GM23248 (cell line): ENCODE results near the gene SARM1. TPM values are rescaled to one million over a fixed set of nuclear protein-coding genes. Genes with fewer than 3 reads are reported as not detected.

Experiments
- DNase-seq: peaks from one replicate; pipeline ENCODE4 v3.0.0-alpha.2; 2015
- H2AFZ ChIP-seq: fragments of 200-600 bp; sonication (generic); 2 replicates; pipeline ENCODE4 v1.6.1; 2016; ENCODE audit warnings: antibody characterized with exemption
- H3F3A ChIP-seq: fragments of 200-600 bp; sonication (generic); 2 replicates; pipeline ENCODE4 v1.6.1; 2016; ENCODE audit warnings: mild to moderate bottlenecking, antibody characterized with exemption, mixed run types; ENCODE audit not compliant: insufficient read depth
- H3K27ac ChIP-seq: fragments of 200-600 bp; sonication (generic); 2 replicates; pipeline ENCODE4 v1.5.1; 2016; ENCODE audit warnings: mild to moderate bottlenecking
- H3K27me3 ChIP-seq: fragments of 200-600 bp; sonication (generic); replicated peaks from 2 replicates; pipeline ENCODE4 v1.6.1; 2016; ENCODE audit warnings: mild to moderate bottlenecking; ENCODE audit not compliant: insufficient read depth
- H3K36me3 ChIP-seq: fragments of 200-600 bp; sonication (generic); 2 replicates; pipeline ENCODE4 v1.6.1; 2016; ENCODE audit warnings: low read depth, mild to moderate bottlenecking
- H3K4me1 ChIP-seq: fragments of 200-600 bp; sonication (generic); 2 replicates; pipeline ENCODE4 v1.6.1; 2016; ENCODE audit warnings: mild to moderate bottlenecking; ENCODE audit not compliant: insufficient read depth
- H3K4me2 ChIP-seq: fragments of 200-600 bp; sonication (generic); one replicate; pipeline ENCODE4 v1.6.1; 2016; ENCODE audit warnings: mild to moderate bottlenecking; ENCODE audit not compliant: unreplicated experiment
- H3K4me3 ChIP-seq: fragments of 200-600 bp; sonication (generic); 2 replicates; pipeline ENCODE4 v1.5.1; 2016; ENCODE audit warnings: mild to moderate bottlenecking
- H3K79me2 ChIP-seq: fragments of 200-600 bp; sonication (generic); 2 replicates; pipeline ENCODE4 v1.6.1; 2016; ENCODE audit warnings: mild to moderate bottlenecking; ENCODE audit not compliant: insufficient read depth
- H3K9ac ChIP-seq: fragments of 200-600 bp; sonication (generic); 2 replicates; pipeline ENCODE4 v1.6.1; 2016; ENCODE audit warnings: mild to moderate bottlenecking
- H3K9me2 ChIP-seq: fragments of 200-600 bp; sonication (generic); 2 replicates; pipeline ENCODE4 v1.6.1; 2016; ENCODE audit warnings: mixed run types, mild to moderate bottlenecking, moderate library complexity; ENCODE audit not compliant: insufficient read depth
- H3K9me3 ChIP-seq: fragments of 200-600 bp; sonication (generic); one replicate; pipeline ENCODE4 v1.6.1; 2017; ENCODE audit warnings: low read depth
- H4K20me1 ChIP-seq: fragments of 200-600 bp; sonication (generic); 2 replicates; pipeline ENCODE4 v1.6.0; 2016; ENCODE audit not compliant: insufficient read depth
- EZH2 ChIP-seq: fragments of 200-600 bp; sonication (generic); IDR thresholded peaks from 2 replicates; pipeline ENCODE4 v1.6.1; 2018; ENCODE audit warnings: antibody characterized with exemption, mild to moderate bottlenecking; ENCODE audit not compliant: insufficient read depth, poor library complexity, severe bottlenecking
- EZH2phosphoT487 ChIP-seq: fragments of 200-600 bp; sonication (generic); IDR thresholded peaks from 2 replicates; pipeline ENCODE4 v1.6.1; 2018; ENCODE audit warnings: antibody characterized with exemption, moderate library complexity, mild to moderate bottlenecking, low read depth; ENCODE audit not compliant: insufficient read depth
- WGBS, 2 experiments: methylation state at CpG; one replicate each; pipeline ENCODE4 v1.1.6; 2015 to 2017; ENCODE audit warnings: low lambda C conversion rate in 2 of 2, low coverage in 1 of 2; ENCODE audit errors: missing lambda C conversion rate in 2 of 2; 5-methylcytosine and 5-hydroxymethylcytosine counted together
- in situ Hi-C: fragments of 300-500 bp; cut with MboI; formaldehyde crosslinking; loops from 2 replicates; pipeline ENCODE4 v1.15.0; 2020
- polyA plus RNA-seq: library from polyadenylated mRNA; unstranded; fragments of >200 nt; fragmentation: Nextera tagmentation; extraction: Ambion mirVana; gene quantifications from 2 replicates; pipeline ENCODE4 v1.2.1, GENCODE V29; 2016
- total RNA-seq: library from RNA; depleted of rRNA; stranded (reverse); fragments of >200 nt; shearing (Covaris generic); gene quantifications from 2 replicates; pipeline ENCODE4 v1.2.3, GENCODE V29; 2014

Gene SARM1
- total and polyA plus RNA-seq, 2 experiments from 2014 or later = 5.8 to 24.2 TPM

DNA sequence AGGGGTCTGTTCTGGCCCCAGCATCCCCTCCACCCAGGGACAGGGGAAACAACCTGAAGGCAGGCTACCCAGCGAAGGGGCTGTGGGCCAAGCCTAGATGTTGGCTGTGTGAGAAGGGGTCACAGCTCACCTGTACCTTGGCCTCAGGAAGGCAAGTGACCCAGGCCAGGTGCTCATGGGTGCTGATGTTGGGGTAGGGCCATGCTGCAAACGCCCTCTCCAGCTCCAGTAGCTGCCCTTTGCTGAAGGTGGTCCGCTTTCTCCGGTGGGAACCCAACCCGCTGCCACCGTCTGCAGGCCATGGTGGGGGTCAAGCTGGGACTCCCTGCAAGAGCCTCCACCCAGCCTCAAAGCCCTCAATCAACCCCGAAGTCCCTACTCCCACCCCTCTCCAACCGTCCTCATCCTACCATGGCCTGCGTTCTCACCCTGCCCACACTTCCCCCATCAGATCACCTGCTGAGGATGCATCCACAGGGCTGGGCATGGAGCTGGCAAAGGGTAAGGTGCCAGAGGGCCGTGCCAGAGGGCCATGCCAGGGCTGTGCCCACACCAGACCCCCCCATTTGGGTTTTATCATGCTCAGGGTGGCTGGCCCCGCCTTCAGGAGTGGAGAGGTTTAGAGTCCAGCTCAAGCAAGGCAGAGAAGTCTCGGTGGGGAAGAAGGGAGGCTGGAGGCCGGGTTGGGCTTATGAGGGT is 6.7 kb upstream of the SARM1 start, which contains the start of gene SEBOX:
Gene SEBOX (minus strand): TSS at position 535 of the 699 bp plus-strand sequence. CDS start 48 bp downstream, at position 487.
- no peaks in the 10 kb centered on the region for H3K9me3 ChIP-seq
- no peaks in the 10 kb centered on the region for H3K9me2 ChIP-seq
- TF ChIP-seq EZH2phosphoT487 (no peak), EZH2 (no peak)
- in situ Hi-C loops = no loop called here
- 87 to 88% methylated on average over 9 to 13 of the region's 13 CpGs for WGBS, 2 experiments
- no peak for DNase-seq
- H3F3A ChIP-seq = no peaks in the 10 kb centered on the region
- no peak within 1 kb of the TSS for H3K27ac ChIP-seq
- H3K79me2 ChIP-seq = no peaks in the 10 kb centered on the region
- peaks cover 18% of the 10 kb centered on the region for H3K36me3 ChIP-seq
- no peak within 1 kb of the TSS for H3K9ac ChIP-seq
- H2AFZ ChIP-seq = no peak within 1 kb of the TSS
- H3K27me3 ChIP-seq = no peaks in the 10 kb centered on the region
- H4K20me1 ChIP-seq = no peaks in the 10 kb centered on the region
- no peak within 1 kb of the TSS for H3K4me2 ChIP-seq
- no peak within 1 kb of the TSS for H3K4me3 ChIP-seq
- no peaks in the 10 kb centered on the region for H3K4me1 ChIP-seq

DNA sequence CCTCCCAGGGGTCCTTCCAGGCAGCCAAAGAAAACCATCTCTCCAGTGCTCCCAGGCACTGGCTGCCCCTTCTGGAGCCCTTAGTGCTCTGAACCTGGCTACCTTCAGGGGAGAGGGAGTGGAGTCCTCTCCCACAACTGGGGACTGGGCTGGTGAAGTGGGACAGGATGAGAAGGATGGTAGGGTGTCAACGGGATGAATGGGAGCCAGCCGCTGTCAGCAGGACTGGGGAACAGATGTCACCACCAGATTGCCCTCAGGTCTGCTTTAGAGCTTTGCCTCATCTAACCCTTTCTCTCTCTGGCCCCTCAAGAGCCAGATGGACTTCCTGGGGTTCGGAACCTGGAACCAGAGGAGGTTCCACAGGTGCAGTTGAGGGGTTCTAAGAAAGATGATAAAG is 6.0 kb upstream of the SARM1 start:
- Histone ChIP-seq H3K4me3 (no peak overlapping the region), H3K36me3 (peaks cover 16% of the 10 kb centered on the region), H3K79me2 (no peaks in the 10 kb centered on the region), H3K4me1 (peaks cover under 1% of the 10 kb centered on the region; the same call in 1 of the 2 replicates), H4K20me1 (no peaks in the 10 kb centered on the region), H3K9me3 (no peaks in the 10 kb centered on the region), H3K27me3 (no peaks in the 10 kb centered on the region), H3K4me2 (no peak overlapping the region), H2AFZ (no peak overlapping the region), H3K9me2 (no peaks in the 10 kb centered on the region), H3K9ac (no peak overlapping the region), H3K27ac (no peak overlapping the region), H3F3A (peaks cover 3% of the 10 kb centered on the region)
- TF ChIP-seq EZH2phosphoT487 = no peak
- TF ChIP-seq EZH2 = no peak
- no peak for DNase-seq
- in situ Hi-C loops = no loop called here
- WGBS, 2 experiments = 71 to 82% methylated on average over 3 of the region's 3 CpGs

DNA sequence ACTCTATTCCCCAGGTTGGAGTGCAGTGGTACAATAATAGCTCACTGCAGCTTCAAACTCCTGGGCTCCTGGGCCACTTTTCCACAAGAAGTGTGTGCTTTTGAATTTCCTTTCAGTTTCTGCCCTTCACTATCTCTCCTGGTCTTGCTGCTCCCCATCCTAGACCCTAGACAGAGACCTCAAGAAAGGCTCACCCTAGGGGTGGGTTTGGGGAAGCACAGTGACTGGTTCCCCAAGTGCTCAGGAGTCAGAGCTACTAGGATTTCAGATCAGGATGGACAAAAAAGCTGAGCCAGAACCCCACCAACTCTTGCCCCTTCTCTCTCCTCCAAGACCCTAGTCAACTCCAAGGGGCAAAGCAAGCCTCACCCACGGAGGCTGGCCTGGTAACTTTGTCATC is 4.9 kb upstream of the SARM1 start:
- TF ChIP-seq EZH2phosphoT487 (no peak), EZH2 (no peak)
- Histone ChIP-seq H3K4me1 (peaks cover 6% of the 10 kb centered on the region), H3K36me3 (peaks cover 5% of the 10 kb centered on the region), H4K20me1 (no peaks in the 10 kb centered on the region), H3K4me2 (no peak overlapping the region), H3K79me2 (no peaks in the 10 kb centered on the region), H3K27me3 (no peaks in the 10 kb centered on the region), H2AFZ (no peak overlapping the region), H3K9me2 (no peaks in the 10 kb centered on the region), H3K27ac (no peak overlapping the region), H3K9ac (no peak overlapping the region), H3K4me3 (no peak overlapping the region), H3K9me3 (no peaks in the 10 kb centered on the region), H3F3A (peaks cover 10% of the 10 kb centered on the region)
- 70 to 94% methylated on average over 1 of the region's 1 CpG for WGBS, 2 experiments
- DNase-seq = no peak
- in situ Hi-C loops = no loop called here

DNA sequence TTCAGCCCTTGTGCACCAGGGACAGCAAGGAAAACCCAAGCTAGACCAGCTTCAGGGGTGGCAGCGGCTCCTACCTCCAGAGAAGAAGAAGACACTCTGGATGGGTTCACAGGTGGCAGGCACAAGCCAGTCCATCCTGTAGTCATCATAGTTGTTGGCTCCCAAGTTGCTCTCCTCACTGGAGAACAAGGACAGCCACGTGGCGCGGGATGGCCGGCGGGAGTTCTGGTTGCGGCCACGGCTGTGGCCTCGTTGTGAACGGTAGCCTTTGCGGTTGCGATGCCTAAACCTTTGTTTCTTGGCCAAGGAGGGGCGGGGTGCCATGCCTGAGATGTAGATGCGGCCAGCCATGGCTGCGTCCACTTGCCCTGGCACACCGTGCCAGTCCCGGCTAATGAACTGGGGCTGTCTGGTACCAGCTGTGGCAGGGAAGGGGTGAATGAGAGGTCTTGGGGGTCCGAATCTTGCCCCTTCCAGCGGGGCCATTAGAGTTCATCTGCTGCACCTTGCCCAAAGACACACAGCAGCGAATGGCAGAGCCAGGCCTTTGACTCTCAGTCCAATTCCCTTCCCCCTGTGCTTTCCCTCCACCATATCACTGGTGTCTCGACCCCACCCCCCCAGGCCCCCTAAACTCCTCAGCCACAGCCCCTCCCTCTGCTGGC is 3.7 kb upstream of the SARM1 start:
- Histone ChIP-seq H3F3A (peaks cover 10% of the 10 kb centered on the region), H3K27ac (no peak overlapping the region), H3K9me2 (no peaks in the 10 kb centered on the region), H3K79me2 (no peaks in the 10 kb centered on the region), H3K9ac (no peak overlapping the region), H4K20me1 (no peaks in the 10 kb centered on the region), H3K4me3 (no peak overlapping the region), H3K27me3 (no peaks in the 10 kb centered on the region), H2AFZ (no peak overlapping the region), H3K4me2 (no peak overlapping the region), H3K4me1 (peaks cover 6% of the 10 kb centered on the region), H3K36me3 (no peaks in the 10 kb centered on the region), H3K9me3 (no peaks in the 10 kb centered on the region)
- no peak for TF ChIP-seq EZH2
- no peak for TF ChIP-seq EZH2phosphoT487
- DNase-seq = no peak
- 88 to 90% methylated on average over 18 to 21 of the region's 21 CpGs for WGBS, 2 experiments
- in situ Hi-C loops = no loop called here
